Activated CD4-positive, alpha-beta T cell treated with anti-CD3 and anti-CD28 coated beads, Interleukin-2, Interleukin-4, amounts not matched to agents 100 ng/mL and 50 ng/mL, durations not matched to agents 16 hours and 8 hours (primary cell): ENCODE measurements around the gene TMEM139.

Experiments used
- DNase-seq: peaks from one replicate; pipeline ENCODE4 v3.0.0-alpha.2; 2020; ENCODE audit warnings: low spot score

The TMEM139 gene

DNA sequence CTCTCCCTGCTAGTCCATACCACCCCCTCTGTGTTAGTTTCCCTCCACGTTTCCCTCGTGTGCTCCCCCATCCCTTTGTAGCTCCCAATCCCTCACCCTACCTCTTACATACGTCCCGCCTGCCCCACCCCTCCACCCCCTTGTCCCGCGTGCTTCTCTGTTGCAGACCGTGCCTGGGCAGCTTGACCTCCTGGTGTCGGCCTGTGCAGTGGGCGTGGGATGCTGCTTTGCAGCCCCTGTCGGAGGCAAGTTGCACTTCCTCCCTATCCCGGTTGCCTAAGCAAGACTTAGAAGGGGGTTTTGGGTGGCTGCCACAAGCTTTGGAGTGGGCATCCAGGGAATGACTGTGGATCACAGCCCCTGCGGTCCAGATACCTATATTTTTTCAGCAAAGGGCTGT, 38.9 kb downstream of the TMEM139 start:
- no peak for DNase-seq

DNA sequence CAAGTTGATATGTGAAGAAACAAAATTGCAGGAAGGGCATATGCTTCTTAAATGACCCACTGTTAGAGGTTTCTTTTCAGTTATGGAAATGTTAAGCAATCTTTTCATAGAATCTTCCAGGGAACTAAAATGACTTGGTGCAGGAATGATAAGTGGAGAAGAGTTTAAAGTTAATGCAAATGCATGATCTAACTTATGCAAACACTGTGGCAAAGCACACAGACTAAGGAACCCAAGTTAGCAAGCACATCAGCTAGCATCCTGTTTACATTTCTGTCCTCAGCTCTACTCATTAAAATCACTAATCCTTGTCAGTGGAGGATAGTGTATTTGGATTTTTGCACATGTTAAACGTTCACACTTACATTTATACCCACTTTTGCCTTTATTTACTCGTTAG, 40.5 kb downstream of the TMEM139 start:
- no peak for DNase-seq

DNA sequence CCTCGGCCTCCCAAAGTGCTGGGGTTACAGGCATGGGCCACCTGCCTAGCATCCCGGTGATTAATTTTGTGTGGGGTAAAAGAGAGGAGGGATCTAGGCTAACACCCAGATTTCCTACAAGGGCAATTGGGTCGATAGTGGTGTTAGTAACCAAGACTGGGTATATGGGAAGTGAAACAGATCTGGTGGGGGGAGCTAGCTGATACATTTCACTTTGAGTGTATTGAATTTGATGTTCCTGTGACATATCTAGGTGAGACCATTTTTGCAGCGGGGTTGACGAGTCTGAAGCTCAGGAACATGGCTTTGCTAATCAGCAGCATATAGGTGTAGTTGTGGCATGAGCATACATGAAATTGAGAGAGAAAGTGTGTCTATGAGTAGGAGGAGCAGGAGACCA, 43.1 kb downstream of the TMEM139 start:
- DNase-seq: no peak

DNA sequence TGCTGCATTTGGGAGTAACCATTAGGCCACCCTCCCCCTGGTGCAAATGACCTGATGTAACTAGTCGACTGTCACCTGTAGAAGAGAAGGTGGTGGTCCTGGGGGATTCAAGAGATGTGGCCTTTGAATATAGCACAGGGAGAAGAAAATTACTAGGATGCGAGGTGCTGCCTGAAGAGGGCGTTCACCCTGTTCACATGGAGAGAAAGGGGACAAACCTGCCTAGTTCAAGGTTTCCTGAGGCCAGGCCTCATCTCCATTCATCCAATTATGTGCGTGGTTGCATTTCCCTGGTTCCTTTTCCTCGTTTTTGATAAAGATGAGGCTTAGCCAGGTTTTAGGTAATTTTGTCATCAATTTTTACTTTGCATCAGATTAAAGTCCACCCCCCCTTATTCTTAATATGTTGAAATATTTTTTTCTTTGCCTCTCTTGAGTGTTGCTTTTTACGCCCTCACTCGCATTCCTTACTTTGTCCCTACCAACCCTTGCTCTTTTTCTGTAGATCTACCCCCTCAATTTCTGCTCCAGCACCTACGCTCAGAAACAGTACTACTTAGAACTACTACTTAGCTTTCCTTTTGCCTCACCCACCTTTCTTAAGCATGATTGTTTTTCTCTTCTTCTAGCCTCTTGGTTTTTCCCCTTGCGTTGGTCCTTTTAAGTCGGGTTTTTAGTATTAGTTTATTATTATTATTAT, 44.9 kb downstream of the TMEM139 start:
- no peak for DNase-seq

DNA sequence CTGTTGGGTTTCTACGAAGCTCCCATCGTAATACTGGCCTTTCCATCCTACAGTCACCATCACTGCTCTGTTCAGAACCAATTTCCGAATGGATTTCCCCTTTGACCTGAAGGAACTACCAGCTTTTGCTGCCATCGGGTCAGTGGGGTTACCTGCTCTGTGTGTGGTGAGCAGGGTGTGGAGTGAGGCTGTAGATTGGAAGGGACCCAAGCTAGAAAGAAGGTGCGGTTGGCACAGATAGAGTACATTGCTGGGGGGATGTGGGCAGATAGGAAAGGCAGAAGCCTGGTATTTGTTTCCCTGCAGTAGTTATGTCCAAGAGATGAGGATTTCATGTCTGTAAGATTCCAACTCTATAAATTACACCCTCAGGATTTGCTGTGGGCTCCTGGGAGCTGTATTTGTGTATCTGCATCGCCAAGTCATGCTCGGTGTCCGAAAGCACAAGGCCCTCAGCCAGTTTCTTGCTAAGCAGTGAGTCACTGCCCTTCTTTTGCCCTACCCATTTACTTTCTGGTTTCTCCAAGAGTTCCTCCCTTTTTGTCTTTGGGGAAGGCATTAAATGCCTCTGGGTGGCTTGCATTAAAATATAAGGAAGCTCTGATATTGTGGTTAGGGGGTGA, 46.5 kb downstream of the TMEM139 start:
- no peak for DNase-seq

DNA sequence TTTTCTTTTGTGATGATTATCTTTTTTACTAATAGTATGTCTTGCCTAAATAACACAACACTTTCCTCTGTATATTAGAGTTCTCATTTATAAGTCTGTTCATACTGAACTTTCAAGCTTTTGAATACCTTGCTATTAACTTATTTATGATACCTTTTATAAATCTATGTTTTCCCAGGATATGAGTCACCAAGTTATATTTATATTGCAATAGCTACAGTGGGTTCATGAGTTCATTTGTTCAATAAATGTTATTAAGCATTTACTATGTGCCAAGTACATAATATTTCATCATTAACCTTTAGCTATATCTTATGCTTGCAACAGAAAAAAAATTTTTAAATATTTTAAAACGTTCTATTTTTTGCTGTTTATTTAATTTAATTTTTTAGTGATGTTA, 49.5 kb downstream of the TMEM139 start:
- no peak for DNase-seq

DNA sequence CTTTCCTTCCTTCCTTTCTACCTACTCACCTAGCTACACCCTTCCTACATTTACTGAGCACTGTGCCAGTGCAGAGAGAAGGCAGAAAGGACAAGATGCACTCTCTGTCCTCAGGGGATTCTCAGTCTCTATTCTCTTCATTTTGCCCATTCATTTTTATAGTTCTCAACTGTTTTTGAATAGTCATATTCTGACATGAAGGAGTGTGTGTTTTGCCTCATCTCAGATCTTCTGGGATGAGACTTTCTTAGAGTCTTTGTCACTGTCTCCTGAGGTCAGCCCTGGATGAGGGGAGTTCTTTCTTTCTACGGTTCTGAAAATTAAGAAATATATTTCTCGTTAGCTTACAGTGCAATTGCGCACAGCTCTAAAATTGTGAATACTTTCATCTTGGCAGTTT, 52.5 kb downstream of the TMEM139 start:
- DNase-seq: no peak
